Thyroid gland (tissue), 4 donors: ENCODE data around the gene ARL8B. TPM values are rescaled to one million over a fixed set of nuclear protein-coding genes. Genes with fewer than 3 reads are reported as not detected.
"Not testable (repeated sequence)": the region's sequence is repeated elsewhere in the genome, so short reads cannot be mapped to it uniquely, and the experiment has no call there.

Experiments
- DNase-seq, 2 donors: peaks; one replicate each; pipeline ENCODE4 v3.0.0-alpha.2; 2019
- H3K27ac ChIP-seq, 3 donors: fragments of 200-600 bp; sonication (generic); 1 replicate in 2 of 3; 2 replicates in 1 of 3; pipeline ENCODE4 v1.5.1; 2016 to 2019; ENCODE audit warnings: mild to moderate bottlenecking in 1 of 3, moderate library complexity in 1 of 3
- H3K27me3 ChIP-seq: fragments of 200-600 bp; sonication (generic); one replicate; pipeline ENCODE4 v1.5.1; 2019
- H3K36me3 ChIP-seq, 2 donors: fragments of 200-600 bp; sonication (generic); one replicate each; pipeline ENCODE4 v1.5.1; 2016 to 2019
- H3K4me1 ChIP-seq, 2 donors: fragments of 200-600 bp; sonication (generic); one replicate each; pipeline ENCODE4 v1.5.1; 2017 to 2019
- H3K4me3 ChIP-seq, 3 donors: fragments of 200-600 bp; sonication (generic); replicated peaks in 1 of 3; 1 replicate in 2 of 3; 2 replicates in 1 of 3; pipeline ENCODE4 v1.5.1; 2016; ENCODE audit warnings: mild to moderate bottlenecking in 1 of 3
- H3K9me3 ChIP-seq: fragments of 200-600 bp; sonication (generic); one replicate; pipeline ENCODE4 v1.5.1; 2017
- POLR2A ChIP-seq, 2 donors: fragments of 450-650 bp; IDR thresholded peaks; one replicate each; pipeline ENCODE4 v1.6.1; 2017; ENCODE audit warnings: antibody characterized with exemption in 2 of 2, mild to moderate bottlenecking in 2 of 2, moderate library complexity in 1 of 2
- WGBS, 2 donors: methylation state at CpG; one replicate each; pipeline ENCODE4 v1.1.5; 2017; 5-methylcytosine and 5-hydroxymethylcytosine counted together
- intact Hi-C: fragments of 100-400 bp; cut with DNase I; formaldehyde crosslinking; loops from one replicate; pipeline ENCODE4 v1.15.1; 2023
- total RNA-seq, 4 donors: library from RNA; depleted of rRNA; stranded (reverse); fragments of >200 nt; gene quantifications; one replicate each; pipeline ENCODE4 v1.2.3, GENCODE V29; 2016
- TF ChIP-seq, protein P1 (sequence below), 6 experiments: fragments of 200-600 bp in 3 of 6; fragments of 450-650 bp in 3 of 6; sonication (generic) in 3 of 6; IDR thresholded peaks; one replicate each; pipeline ENCODE4 v1.5.1; 2016 to 2019; ENCODE audit warnings: antibody characterized with exemption in 6 of 6, mild to moderate bottlenecking in 2 of 6, inconsistent platforms in 1 of 6, moderate library complexity in 1 of 6

The ARL8B gene
- total RNA-seq, result 10 to 100 TPM; 51.2 to 75.9 (median 65.3) TPM

GRCh38 chr3:5122030-5122740 is at the start of gene ARL8B:
Gene ARL8B (plus strand): TSS chr3:5122292. CDS start chr3:5122466, 174 bp downstream.
- no peaks in the 10 kb centered on the region for H3K27me3 ChIP-seq
- TF ChIP-seq POLR2A (IDR thresholded peaks at IDR 0.05), result peak; percentile 60 to 84
- TF ChIP-seq, protein P1, sequence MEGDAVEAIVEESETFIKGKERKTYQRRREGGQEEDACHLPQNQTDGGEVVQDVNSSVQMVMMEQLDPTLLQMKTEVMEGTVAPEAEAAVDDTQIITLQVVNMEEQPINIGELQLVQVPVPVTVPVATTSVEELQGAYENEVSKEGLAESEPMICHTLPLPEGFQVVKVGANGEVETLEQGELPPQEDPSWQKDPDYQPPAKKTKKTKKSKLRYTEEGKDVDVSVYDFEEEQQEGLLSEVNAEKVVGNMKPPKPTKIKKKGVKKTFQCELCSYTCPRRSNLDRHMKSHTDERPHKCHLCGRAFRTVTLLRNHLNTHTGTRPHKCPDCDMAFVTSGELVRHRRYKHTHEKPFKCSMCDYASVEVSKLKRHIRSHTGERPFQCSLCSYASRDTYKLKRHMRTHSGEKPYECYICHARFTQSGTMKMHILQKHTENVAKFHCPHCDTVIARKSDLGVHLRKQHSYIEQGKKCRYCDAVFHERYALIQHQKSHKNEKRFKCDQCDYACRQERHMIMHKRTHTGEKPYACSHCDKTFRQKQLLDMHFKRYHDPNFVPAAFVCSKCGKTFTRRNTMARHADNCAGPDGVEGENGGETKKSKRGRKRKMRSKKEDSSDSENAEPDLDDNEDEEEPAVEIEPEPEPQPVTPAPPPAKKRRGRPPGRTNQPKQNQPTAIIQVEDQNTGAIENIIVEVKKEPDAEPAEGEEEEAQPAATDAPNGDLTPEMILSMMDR (IDR thresholded peaks at IDR 0.05), result peak; percentile 75 to 99 (median 94)
- 0% methylated on average over 42 to 51 of the region's 74 CpGs for WGBS, 2 donors
- peaks cover 19 to 20% of the 10 kb centered on the region in 2 donors for H3K4me1 ChIP-seq
- intact Hi-C loops, result loop anchor here (5.0 kb wide), 2 partner anchors 65 to 410 kb away; partner anchors contain the start of gene EDEM1
- H3K9me3 ChIP-seq, result no peaks in the 10 kb centered on the region
- peak within 1 kb of the TSS; percentile 82 to 93 (median 84) for H3K4me3 ChIP-seq
- peak within 1 kb of the TSS; percentile 86 to 92 (median 87) for H3K27ac ChIP-seq
- DNase-seq, result peak; percentile 89 to 91
- H3K36me3 ChIP-seq, result no peaks in the 10 kb centered on the region

DNA sequence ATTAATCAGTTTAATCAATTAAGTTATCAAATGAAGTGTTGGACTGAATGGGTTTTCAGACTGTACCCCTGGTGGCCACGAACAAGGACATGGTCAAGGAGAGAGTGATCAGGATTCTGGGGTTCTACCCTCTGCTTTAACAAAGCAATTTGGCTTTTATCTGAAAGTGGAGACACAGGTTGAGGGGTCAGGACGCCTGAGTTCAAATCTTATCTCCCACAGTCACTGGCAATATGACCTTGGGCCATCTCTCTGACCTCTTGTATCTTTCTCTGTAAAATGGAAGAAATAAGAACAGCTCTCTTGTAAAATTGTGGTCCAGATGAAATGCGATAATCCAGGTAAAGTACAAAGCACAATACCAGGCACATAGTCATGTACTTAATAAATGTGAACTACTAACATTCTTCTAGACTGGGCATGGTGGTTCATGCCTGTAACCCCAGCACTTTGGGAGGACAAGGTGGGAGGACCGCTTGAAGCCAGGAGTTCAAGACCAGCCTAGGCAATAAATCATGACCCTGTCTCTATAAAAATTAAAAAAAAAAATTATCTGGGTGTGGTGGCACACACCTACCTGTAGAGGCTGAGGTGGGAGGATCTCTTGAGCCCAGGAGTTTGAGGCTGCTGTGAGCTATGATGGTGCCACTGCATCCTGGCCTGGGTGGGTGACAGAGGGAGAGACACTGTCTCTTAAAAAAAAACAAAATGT is 48.6 kb upstream of the ARL8B start:
- 84 to 86% methylated on average over 4 of the region's 4 CpGs for WGBS, 2 donors
- TF ChIP-seq, protein P1 (IDR thresholded peaks at IDR 0.05), result no peak
- TF ChIP-seq POLR2A (IDR thresholded peaks at IDR 0.05), result no peak
- no peaks in the 10 kb centered on the region for H3K9me3 ChIP-seq
- no peaks in the 10 kb centered on the region for H3K36me3 ChIP-seq
- DNase-seq, result no peak
- H3K27ac ChIP-seq, result no peak overlapping the region
- intact Hi-C loops, result no loop called here
- H3K4me1 ChIP-seq, result no peaks in the 10 kb centered on the region
- no peaks in the 10 kb centered on the region for H3K27me3 ChIP-seq
- no peak overlapping the region for H3K4me3 ChIP-seq

DNA sequence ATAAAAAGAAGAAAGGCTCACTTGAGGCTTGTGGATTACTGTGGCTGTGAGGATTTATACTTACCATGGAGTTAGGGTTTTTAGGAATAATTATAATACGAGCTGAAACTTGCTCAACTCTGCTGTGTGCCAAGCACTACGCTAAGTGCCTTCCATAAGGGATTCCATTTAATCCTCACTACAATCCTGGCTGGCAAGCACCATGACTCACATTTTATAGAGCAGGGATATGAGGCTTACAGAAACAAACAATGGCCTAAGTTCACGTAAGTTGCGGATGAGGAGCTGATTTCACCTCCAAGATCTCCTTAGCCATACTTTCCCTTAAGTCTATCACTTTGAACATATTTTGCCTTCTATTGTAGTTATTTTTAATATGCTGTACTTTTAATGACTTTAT is 43.9 kb upstream of the ARL8B start:
- no peak for DNase-seq
- TF ChIP-seq POLR2A (IDR thresholded peaks at IDR 0.05), result no peak
- Histone ChIP-seq H3K27ac (no peak overlapping the region), H3K9me3 (no peaks in the 10 kb centered on the region), H3K36me3 (no peaks in the 10 kb centered on the region), H3K4me1 (peaks cover 0 to 10% of the 10 kb centered on the region in 2 donors), H3K4me3 (no peak overlapping the region), H3K27me3 (no peaks in the 10 kb centered on the region)
- intact Hi-C loops, result no loop called here
- WGBS, 2 donors, result 90 to 91% methylated on average over 4 of the region's 4 CpGs

DNA sequence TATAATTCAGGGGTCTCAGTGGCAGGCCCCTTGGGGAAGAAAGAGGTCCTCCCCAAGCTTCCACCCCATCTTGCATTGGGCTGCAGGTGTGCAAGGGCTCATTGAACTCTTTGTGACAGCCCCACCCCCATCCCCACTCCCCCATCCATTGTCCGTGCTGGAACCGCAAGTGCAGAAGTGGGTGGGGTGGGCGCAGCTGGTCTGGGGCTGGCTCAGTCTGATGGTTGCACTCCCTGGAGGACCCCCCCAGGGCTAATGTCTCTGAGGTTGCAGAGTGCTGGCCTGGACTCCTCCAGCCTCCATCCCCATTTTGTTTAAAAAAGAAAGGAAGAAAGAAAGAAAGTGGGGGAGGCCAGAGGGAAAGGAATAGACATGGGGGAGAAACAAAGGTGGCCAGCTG is 42.3 kb upstream of the ARL8B start:
- Histone ChIP-seq H3K4me3 (no peak overlapping the region), H3K36me3 (no peaks in the 10 kb centered on the region), H3K27ac (no peak overlapping the region), H3K4me1 (peaks cover 0 to 10% of the 10 kb centered on the region in 2 donors), H3K9me3 (no peaks in the 10 kb centered on the region), H3K27me3 (no peaks in the 10 kb centered on the region)
- intact Hi-C loops, result no loop called here
- TF ChIP-seq POLR2A (IDR thresholded peaks at IDR 0.05), result no peak
- TF ChIP-seq, protein P1 (IDR thresholded peaks at IDR 0.05), result no peak
- 84 to 88% methylated on average over 3 of the region's 3 CpGs for WGBS, 2 donors
- DNase-seq, result no peak

DNA sequence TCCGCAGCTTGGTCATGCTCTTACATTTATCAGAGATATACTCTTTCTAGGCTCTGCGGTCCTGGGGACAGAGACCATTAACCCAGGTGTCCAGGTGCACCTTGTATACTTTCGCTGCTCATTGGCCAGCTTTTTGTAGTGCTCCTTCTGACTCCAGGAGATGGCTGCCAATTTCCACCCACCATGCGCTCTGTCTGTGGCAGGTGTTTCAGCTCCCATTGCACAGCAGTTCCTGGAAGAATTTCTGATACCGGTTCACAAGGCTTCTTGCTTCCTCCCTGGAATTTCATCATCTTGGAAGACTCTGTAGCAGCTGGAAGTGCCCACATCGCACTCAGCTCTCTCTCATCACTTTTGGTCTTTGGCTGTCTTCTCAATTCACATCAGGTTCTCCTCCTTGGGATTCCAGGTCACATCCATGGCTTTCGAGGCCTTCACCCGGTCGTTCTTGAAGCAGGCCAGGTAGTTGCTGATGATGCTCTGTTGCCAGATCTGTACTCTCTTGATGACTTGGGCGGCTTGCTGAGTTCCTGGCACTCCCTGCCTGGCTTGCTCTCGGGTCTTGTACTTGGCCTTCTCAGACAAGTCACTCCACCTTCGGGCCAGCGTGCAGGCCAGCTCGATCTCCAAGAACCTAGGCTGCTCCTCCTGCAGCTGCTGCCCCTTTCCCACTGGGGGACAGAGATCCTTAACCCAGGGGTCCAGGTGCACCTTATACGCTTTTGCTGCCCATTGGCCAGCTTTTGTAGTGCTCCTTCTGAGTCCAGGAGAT is 41.1 kb upstream of the ARL8B start:
- WGBS, 2 donors, result 92 to 97% methylated on average over 15 of the region's 15 CpGs
- Histone ChIP-seq H3K9me3 (no peaks in the 10 kb centered on the region), H3K27ac (no peak overlapping the region), H3K36me3 (no peaks in the 10 kb centered on the region), H3K27me3 (no peaks in the 10 kb centered on the region), H3K4me1 (peaks cover 0 to 10% of the 10 kb centered on the region in 2 donors), H3K4me3 (no peak overlapping the region)
- TF ChIP-seq, protein P1 (IDR thresholded peaks at IDR 0.05), result no peak
- no peak for TF ChIP-seq POLR2A (IDR thresholded peaks at IDR 0.05)
- no peak for DNase-seq
- intact Hi-C loops, result no loop called here

- H3K4me1 ChIP-seq, H3K9me3 ChIP-seq, H3K27me3 ChIP-seq, H3K27ac ChIP-seq, H3K36me3 ChIP-seq, intact Hi-C loops, H3K4me3 ChIP-seq: not testable (repeated sequence)
- WGBS, 2 donors, result 67% methylated on average over 18 of the region's 18 CpGs
- peak in 1 of 2 donors; percentile 11 for DNase-seq
Measured at GRCh38 chr3:5081973-5082788, 39.9 kb upstream of the ARL8B start.
